HG02970 (cell line): Measurements from ENCODE around the gene MARVELD2.
"Not testable (repeated sequence)": the region's sequence is repeated elsewhere in the genome, so short reads cannot be mapped to it uniquely, and the experiment has no call there.

Experiments used
- ATAC-seq: cut with Tn5 transposase; IDR thresholded peaks from one replicate; pipeline ENCODE4 v1.9.1; 2021; ENCODE audit warnings: mild to moderate bottlenecking, moderate library complexity, moderate number of reproducible peaks; ENCODE audit not compliant: unreplicated experiment, low FRiP score

MARVELD2 gene

GRCh38 chr5:69444127-69444754 lies 29.3 kb downstream of the MARVELD2 start:
- ATAC-seq = no peak

- no peak for ATAC-seq
Observed at GRCh38 chr5:69449511-69449910, 34.6 kb downstream of the MARVELD2 start.

- no peak for ATAC-seq
Observed at GRCh38 chr5:69450116-69450515, 35.2 kb downstream of the MARVELD2 start.

- ATAC-seq = not testable (repeated sequence)
Observed at GRCh38 chr5:69450527-69450926, 35.6 kb downstream of the MARVELD2 start.

- ATAC-seq = no peak
Observed at GRCh38 chr5:69451941-69452647, 37.2 kb downstream of the MARVELD2 start.

- ATAC-seq = not testable (repeated sequence)
Observed at GRCh38 chr5:69453487-69453886, 38.6 kb downstream of the MARVELD2 start.

GRCh38 chr5:69454460-69455249 lies 39.7 kb downstream of the MARVELD2 start:
- no peak for ATAC-seq

DNA sequence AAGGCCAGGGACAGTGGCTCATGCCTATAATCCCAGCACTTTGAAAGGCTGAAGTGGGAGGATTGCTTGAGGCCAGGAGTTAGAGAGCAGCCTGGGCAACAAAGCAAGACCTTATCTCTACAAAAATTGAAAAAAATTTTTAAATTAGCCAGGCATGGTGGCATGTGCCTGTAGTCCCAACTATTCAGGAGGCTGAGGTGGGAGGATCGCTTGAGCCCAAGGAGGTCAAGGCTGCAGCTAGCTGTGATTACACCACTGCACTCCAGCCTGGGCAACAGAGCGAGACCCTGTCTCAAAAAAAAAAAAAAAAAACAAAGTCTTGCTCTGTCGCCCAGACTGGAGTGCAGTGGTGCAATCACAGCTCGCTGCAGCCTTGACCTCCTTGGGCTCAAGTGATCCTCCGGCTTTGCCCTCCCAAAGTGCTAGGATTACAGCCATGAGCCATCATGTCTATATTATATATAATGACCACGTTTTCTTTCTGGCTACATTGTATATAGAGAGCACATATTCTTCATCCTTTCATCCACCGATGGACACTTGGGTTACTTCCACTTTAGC lies 40.6 kb downstream of the MARVELD2 start:
- ATAC-seq = not testable (repeated sequence)

- ATAC-seq = no peak
Observed at GRCh38 chr5:69462170-69462569, 47.3 kb downstream of the MARVELD2 start.

DNA sequence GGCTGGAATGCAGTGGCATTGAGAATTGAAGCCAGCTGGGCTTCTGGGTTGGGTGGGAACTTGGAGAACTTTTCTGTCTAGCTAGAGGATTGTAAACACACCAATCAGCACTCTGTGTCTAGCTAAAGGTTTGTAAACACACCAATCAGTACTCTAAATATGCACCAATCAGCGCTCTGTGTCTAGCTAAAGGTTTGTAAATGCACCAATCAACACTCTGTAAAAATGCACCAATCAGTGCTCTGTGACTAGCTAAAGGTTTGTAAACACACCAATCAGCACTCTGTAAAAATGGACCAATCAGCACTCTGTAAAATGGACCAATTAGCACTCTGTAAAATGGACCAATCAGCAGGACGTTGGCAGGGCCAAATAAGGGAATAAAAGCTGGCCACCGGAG lies 51.5 kb downstream of the MARVELD2 start:
- ATAC-seq = not testable (repeated sequence)

DNA sequence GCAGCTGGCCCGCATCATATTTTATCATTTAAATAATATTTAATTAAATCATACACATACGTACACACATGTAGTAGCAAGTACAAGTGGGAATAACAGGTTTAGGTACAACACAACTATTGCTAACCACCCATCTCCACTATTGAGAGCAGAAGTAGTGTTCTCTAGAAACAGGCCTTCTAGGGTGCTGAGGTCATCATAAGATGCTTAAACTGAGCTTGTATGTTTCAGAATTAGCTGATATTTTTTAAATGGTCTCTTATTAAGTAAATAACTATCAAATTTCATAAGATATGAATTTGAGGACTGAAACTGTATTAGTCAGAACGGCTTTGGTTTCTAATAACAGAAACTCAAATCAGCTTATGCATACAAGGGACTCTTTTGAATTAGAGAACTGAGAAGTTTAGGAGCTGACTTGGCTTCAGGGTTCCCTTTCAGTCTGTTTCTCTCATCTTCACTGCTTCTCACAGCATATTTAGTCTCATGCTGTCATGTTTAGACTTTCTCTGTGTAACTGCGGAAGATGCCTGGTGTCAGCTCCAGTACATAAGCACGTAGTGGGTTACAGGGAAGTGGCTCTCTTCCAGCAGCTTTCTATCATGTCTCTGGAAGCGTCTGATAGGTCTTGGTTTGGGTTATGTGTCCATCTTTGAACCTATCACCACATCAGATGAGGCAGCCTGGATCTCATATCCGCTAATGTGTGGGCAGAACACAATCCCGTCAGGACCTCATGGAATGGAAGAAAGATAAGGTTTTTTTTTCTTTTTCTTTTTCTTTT lies 52.7 kb downstream of the MARVELD2 start:
- ATAC-seq = peak; percentile 89

DNA sequence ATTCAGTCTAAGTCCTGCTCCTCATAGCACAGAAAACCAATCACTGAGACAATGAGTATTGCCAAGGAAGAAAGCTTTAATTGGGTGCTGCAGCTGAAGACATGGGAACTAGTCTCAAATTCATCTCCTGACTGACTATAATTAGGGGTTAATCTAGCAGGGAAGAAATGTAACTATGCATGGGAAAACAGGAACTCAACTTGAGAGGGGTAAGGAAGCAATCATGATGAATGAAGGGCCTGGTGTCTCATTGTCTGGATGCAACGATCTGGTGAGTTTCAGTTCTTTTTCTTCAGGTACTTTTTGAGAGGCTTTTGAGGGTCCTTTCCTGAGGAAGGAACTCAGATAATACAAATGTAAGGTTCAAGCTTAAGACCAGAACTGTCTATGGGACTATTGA lies 53.7 kb downstream of the MARVELD2 start:
- ATAC-seq = no peak

- ATAC-seq = not testable (repeated sequence)
Observed at GRCh38 chr5:69471516-69471915, 56.6 kb downstream of the MARVELD2 start.

GRCh38 chr5:69472535-69473143 lies 57.7 kb downstream of the MARVELD2 start:
- ATAC-seq = not testable (repeated sequence)

GRCh38 chr5:69477170-69477569 lies 62.3 kb downstream of the MARVELD2 start:
- ATAC-seq = no peak

- ATAC-seq = not testable (repeated sequence)
Observed at GRCh38 chr5:69478296-69478695, 63.4 kb downstream of the MARVELD2 start.

DNA sequence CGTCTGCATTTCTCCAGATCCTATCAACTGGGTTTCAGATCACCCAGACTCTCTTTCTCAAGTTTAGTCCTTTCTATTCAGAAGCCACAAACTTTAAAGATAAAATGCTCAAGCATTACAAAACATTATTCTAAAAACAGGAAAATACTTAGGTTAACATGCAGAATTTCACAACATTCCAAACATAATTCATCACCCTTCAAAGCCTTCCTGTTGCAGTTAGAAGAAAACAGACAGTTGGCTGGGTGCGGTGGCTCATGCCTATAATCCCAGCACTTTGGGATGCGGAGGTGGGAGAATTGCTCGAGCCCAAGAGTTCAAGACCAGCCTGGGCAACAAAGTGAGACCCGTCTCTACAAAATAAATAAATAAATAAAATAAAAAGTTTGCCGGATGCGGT lies 70.0 kb downstream of the MARVELD2 start:
- ATAC-seq = no peak

DNA sequence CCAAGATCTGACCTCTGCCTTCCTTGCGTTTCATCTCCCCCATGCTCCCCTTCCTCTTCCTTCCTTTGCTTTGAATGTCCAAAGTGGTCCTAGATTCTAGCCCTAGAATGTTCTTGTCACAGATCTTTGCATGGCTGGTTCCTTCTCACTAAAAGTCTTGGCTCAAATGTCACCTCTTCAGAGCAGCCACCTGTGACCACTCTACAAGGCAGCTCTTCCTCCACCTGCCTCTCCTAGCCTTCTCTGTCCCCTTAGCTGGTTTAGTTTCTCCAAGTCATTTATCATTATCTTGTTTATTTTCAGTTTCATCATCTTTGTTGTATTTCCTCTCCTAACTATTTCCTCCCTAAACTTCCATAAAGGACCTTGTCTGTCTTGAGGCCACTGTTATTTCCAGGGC lies 70.6 kb downstream of the MARVELD2 start:
- ATAC-seq = no peak

DNA sequence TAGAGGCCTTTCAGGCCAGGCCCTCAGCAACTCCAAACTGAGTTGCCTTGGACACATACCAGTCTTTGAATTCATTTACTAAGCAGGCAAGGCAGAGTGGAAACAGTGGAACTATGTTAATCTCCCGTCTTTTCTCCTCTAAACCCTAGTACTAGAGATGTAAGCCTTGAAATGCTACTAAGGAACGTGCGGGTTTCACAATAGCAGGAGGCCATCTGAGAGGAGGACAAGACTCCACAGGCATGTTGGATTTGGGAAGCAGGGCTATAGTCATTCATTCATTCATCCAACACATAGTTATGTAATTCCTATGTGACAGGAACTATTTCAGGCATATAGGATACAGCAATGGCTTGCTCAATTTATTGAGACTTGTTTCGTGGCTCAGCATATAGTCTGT lies 74.3 kb downstream of the MARVELD2 start:
- no peak for ATAC-seq

- no peak for ATAC-seq
Observed at GRCh38 chr5:69491027-69491426, 76.1 kb downstream of the MARVELD2 start.
